Osteoblast (primary cell): ENCODE data around the gene TBCA. TPM values are rescaled to one million over a fixed set of nuclear protein-coding genes. Genes with fewer than 3 reads are reported as not detected.

Source experiments
- DNase-seq: peaks from one replicate; pipeline ENCODE4 v3.0.0; 2011; ENCODE audit warnings: low spot score, mixed read lengths; ENCODE audit not compliant: insufficient read length; ENCODE audit errors: missing footprints
- H2AFZ ChIP-seq: 2 replicates; pipeline ENCODE4 v1.6.0; 2011; ENCODE audit warnings: mild to moderate bottlenecking, low read length
- H3K27ac ChIP-seq: 2 replicates; pipeline ENCODE4 v1.5.1; 2011; ENCODE audit warnings: mild to moderate bottlenecking, low read depth, low read length, moderate library complexity
- H3K27me3 ChIP-seq: 2 replicates; pipeline ENCODE4 v1.6.0; 2012; ENCODE audit warnings: mild to moderate bottlenecking, control low read depth, inconsistent platforms, low read length, moderate library complexity; ENCODE audit not compliant: insufficient read depth
- H3K36me3 ChIP-seq: 2 replicates; pipeline ENCODE4 v1.5.1; 2011; ENCODE audit warnings: mild to moderate bottlenecking, low read length, control low read depth, moderate library complexity; ENCODE audit not compliant: insufficient read depth
- H3K4me1 ChIP-seq: 2 replicates; pipeline ENCODE4 v1.5.1; 2011; ENCODE audit warnings: mild to moderate bottlenecking, low read length, control low read depth, moderate library complexity; ENCODE audit not compliant: insufficient read depth
- H3K4me2 ChIP-seq: 2 replicates; pipeline ENCODE4 v1.6.0; 2011; ENCODE audit warnings: mild to moderate bottlenecking, low read length; ENCODE audit not compliant: insufficient read depth
- H3K4me3 ChIP-seq: fragments of 200-600 bp; sonication (generic); 3 replicates; pipeline ENCODE4 v1.5.1; 2012; ENCODE audit warnings: mild to moderate bottlenecking, low read length, inconsistent platforms; ENCODE audit not compliant: insufficient read depth
- H3K79me2 ChIP-seq: 2 replicates; pipeline ENCODE4 v1.6.0; 2012; ENCODE audit warnings: mild to moderate bottlenecking, low read length, control low read depth, inconsistent platforms; ENCODE audit not compliant: insufficient read depth
- H3K9me3 ChIP-seq: 2 replicates; pipeline ENCODE4 v1.5.1; 2011; ENCODE audit warnings: low read depth, low read length, control low read depth
- H4K20me1 ChIP-seq: 2 replicates; pipeline ENCODE4 v1.6.0; 2012; ENCODE audit warnings: mild to moderate bottlenecking, low read length, control low read depth; ENCODE audit not compliant: insufficient read depth
- CTCF ChIP-seq: IDR thresholded peaks from 2 replicates; pipeline ENCODE4 v1.5.1; 2011; ENCODE audit warnings: mild to moderate bottlenecking, low read depth, low read length, moderate library complexity; ENCODE audit errors: extremely low read depth
- total RNA-seq: library from RNA; depleted of rRNA; stranded (reverse); fragments of >200 nt; gene quantifications from 2 replicates; pipeline ENCODE4 v1.2.3, GENCODE V29; 2012

TBCA gene
- total RNA-seq, 1 donor, result 113 TPM

- Histone ChIP-seq H3K4me3 (no peak overlapping the region), H4K20me1 (no peaks in the 10 kb centered on the region), H3K79me2 (no peaks in the 10 kb centered on the region), H3K27me3 (no peaks in the 10 kb centered on the region), H3K27ac (no peak overlapping the region), H3K9me3 (no peaks in the 10 kb centered on the region), H3K4me1 (no peaks in the 10 kb centered on the region), H2AFZ (no peak overlapping the region), H3K36me3 (no peaks in the 10 kb centered on the region), H3K4me2 (no peak overlapping the region)
- TF ChIP-seq CTCF, result no peak
- no peak for DNase-seq
Measured at GRCh38 chr5:77683171-77683732, 92.9 kb downstream of the TBCA start.

GRCh38 chr5:77670526-77670925, 105.6 kb downstream of the TBCA start:
- H3K27me3 ChIP-seq, result peaks cover 52% of the 10 kb centered on the region
- no peak overlapping the region for H3K4me2 ChIP-seq
- H3K9me3 ChIP-seq, result no peaks in the 10 kb centered on the region
- no peaks in the 10 kb centered on the region for H3K4me1 ChIP-seq
- no peak for TF ChIP-seq CTCF
- no peaks in the 10 kb centered on the region for H3K36me3 ChIP-seq
- H2AFZ ChIP-seq, result no peak overlapping the region
- no peak for DNase-seq
- H3K79me2 ChIP-seq, result no peaks in the 10 kb centered on the region
- H3K27ac ChIP-seq, result no peak overlapping the region
- no peaks in the 10 kb centered on the region for H4K20me1 ChIP-seq
- H3K4me3 ChIP-seq, result no peak overlapping the region

GRCh38 chr5:77669677-77670076, 106.5 kb downstream of the TBCA start:
- Histone ChIP-seq H3K27me3 (peaks cover 52% of the 10 kb centered on the region), H3K36me3 (no peaks in the 10 kb centered on the region), H3K4me3 (no peak overlapping the region), H3K79me2 (no peaks in the 10 kb centered on the region), H3K4me2 (no peak overlapping the region), H2AFZ (no peak overlapping the region), H3K9me3 (no peaks in the 10 kb centered on the region), H3K27ac (no peak overlapping the region), H4K20me1 (no peaks in the 10 kb centered on the region), H3K4me1 (no peaks in the 10 kb centered on the region)
- no peak for TF ChIP-seq CTCF
- no peak for DNase-seq

GRCh38 chr5:77663090-77663863, 112.9 kb downstream of the TBCA start:
- H2AFZ ChIP-seq, result no peak overlapping the region
- TF ChIP-seq CTCF, result no peak

More at GRCh38 chr5:77663090-77663863, 112.9 kb downstream of the TBCA start:
- no peak overlapping the region for H3K27ac ChIP-seq
- H3K27me3 ChIP-seq, result peaks cover 31% of the 10 kb centered on the region
- H3K9me3 ChIP-seq, result no peaks in the 10 kb centered on the region
- no peaks in the 10 kb centered on the region for H3K4me1 ChIP-seq
- no peak overlapping the region for H3K4me2 ChIP-seq
- H3K4me3 ChIP-seq, result no peak overlapping the region
- H3K79me2 ChIP-seq, result no peaks in the 10 kb centered on the region
- peak; percentile 60 for DNase-seq
- no peaks in the 10 kb centered on the region for H4K20me1 ChIP-seq
- no peaks in the 10 kb centered on the region for H3K36me3 ChIP-seq
